IgD-negative memory B cell (primary cell): ENCODE results near the gene ANKS1A. TPM values are rescaled to one million over a fixed set of nuclear protein-coding genes. Genes with fewer than 3 reads are reported as not detected.
"Not testable (repeated sequence)": the region's sequence is repeated elsewhere in the genome, so short reads cannot be mapped to it uniquely, and the experiment has no call there.

ENCODE experiments used
- H3K27ac Mint-ChIP-seq, 3 donors: one replicate each; pipeline ENCODE4 v1.8.0; 2020 to 2022; ENCODE audit warnings: mild to moderate bottlenecking in 3 of 3, mixed read lengths in 3 of 3, moderate library complexity in 1 of 3
- H3K27me3 Mint-ChIP-seq: one replicate; pipeline ENCODE4 v1.8.0; 2021; ENCODE audit warnings: mixed read lengths
- H3K36me3 Mint-ChIP-seq: one replicate; pipeline ENCODE4 v1.8.0; 2020; ENCODE audit warnings: mild to moderate bottlenecking, mixed read lengths
- H3K4me1 Mint-ChIP-seq, 3 donors: one replicate each; pipeline ENCODE4 v1.8.0; 2020 to 2022; ENCODE audit warnings: mixed read lengths in 3 of 3, mild to moderate bottlenecking in 1 of 3
- H3K4me3 Mint-ChIP-seq, 4 donors: one replicate each; pipeline ENCODE4 v1.8.0; 2020 to 2022; ENCODE audit warnings: mild to moderate bottlenecking in 4 of 4, mixed read lengths in 4 of 4, moderate library complexity in 3 of 4
- H3K9me3 Mint-ChIP-seq, 3 donors: one replicate each; pipeline ENCODE4 v1.8.0; 2020 to 2021; ENCODE audit warnings: mixed read lengths in 3 of 3, mild to moderate bottlenecking in 1 of 3
- polyA plus RNA-seq: library from polyadenylated mRNA; unstranded; fragments of 300-500 nt; fragmentation: Illumina TruSeq; gene quantifications from one replicate; pipeline ENCODE4 v1.2.3, GENCODE V29; 2021

Gene ANKS1A
- polyA plus RNA-seq, 1 donor from 2014 or later, result 3.3 TPM

DNA sequence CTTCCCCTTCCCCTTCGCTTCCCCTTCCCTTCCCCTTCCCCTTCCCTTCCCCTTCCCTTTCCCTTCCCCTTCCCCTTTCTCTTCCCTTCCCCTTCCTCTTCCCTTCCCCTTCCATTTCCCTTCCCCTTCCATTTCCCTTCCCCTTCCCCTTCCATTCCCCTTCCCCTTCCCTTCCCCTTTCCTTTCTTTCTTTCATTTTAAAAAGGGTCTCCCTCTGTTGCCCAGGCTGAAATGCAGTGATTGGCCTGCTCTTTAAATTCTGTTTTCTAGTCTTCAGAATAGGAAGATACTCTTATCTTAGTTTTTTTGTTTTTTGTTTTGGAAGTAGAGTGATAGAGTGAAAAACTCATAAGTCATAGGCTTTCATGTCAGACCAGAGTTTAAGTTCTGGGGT, 85.2 kb downstream of the ANKS1A start:
- Mint-ChIP-seq H3K36me3 (peaks cover 17% of the 10 kb centered on the region), H3K4me3 (no peak overlapping the region), H3K9me3 (no peaks in the 10 kb centered on the region), H3K27ac (no peak overlapping the region), H3K4me1 (no peaks in the 10 kb centered on the region), H3K27me3 (no peaks in the 10 kb centered on the region)

DNA sequence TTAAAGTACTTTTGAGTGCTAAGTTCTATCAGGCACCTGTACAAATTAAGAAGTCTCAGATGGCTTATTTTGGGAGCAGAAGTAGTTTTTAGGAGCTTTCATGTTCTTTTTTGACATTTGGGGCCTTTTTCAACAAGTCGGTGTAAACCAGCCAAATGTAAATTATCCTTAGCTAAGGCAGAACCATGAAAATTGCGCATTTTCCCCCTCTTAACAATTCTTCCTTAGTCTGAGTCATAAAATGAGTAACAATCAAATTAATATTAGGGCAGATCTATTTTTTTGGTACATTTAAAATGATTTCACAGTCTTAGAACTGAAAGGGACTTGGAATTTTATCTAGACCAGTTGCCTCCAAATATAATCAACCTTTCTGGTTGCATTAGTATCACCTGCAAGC, 87.2 kb downstream of the ANKS1A start:
- H3K9me3 Mint-ChIP-seq, result no peaks in the 10 kb centered on the region
- H3K4me1 Mint-ChIP-seq, result no peaks in the 10 kb centered on the region
- H3K27me3 Mint-ChIP-seq, result no peaks in the 10 kb centered on the region
- H3K4me3 Mint-ChIP-seq, result no peak overlapping the region
- H3K36me3 Mint-ChIP-seq, result peaks cover 7% of the 10 kb centered on the region
- no peak overlapping the region for H3K27ac Mint-ChIP-seq

DNA sequence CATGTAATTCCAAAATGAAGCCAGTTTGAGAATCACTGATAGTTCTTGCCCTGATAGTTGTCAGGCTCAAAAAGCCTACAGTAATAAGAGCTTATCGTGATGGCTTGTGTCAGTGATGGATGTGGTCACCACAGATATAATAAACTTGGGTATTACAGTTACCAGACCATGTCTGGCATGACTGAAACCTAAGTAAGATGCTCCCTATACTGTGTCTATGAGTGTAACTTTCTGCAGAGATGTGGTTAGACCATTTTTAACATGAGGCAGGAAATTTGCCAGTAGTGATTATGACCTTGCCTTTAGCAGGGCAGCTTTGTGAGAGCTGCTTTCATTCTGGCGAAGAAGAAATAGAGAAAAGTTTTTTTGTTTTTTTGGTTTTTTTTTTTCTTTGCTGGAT, 90.2 kb downstream of the ANKS1A start:
- Mint-ChIP-seq H3K9me3 (no peaks in the 10 kb centered on the region), H3K27me3 (no peaks in the 10 kb centered on the region), H3K36me3 (peaks cover 3% of the 10 kb centered on the region), H3K4me3 (no peak overlapping the region), H3K4me1 (no peaks in the 10 kb centered on the region), H3K27ac (no peak overlapping the region)

DNA sequence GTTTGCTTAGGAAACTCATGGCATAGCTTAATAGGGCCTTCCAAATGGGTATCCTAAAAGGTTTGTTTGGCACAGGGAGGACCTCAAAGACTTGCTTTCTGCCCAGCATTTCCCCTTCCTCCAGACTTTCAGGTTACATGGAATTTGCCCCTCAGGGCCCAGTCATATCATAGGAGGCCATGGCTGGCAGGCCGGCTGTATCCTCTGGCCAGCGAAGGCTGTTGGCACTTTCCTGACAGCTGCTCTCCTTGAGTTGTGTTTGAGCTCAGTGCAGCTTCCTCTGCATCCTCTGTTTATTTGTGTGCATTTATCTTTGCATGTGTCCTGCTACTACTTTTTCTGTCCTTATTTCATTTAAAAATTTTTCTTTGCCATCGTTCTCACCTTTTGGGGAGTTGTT, 90.9 kb downstream of the ANKS1A start:
- H3K27me3 Mint-ChIP-seq, result no peaks in the 10 kb centered on the region
- H3K4me3 Mint-ChIP-seq, result no peak overlapping the region
- no peaks in the 10 kb centered on the region for H3K4me1 Mint-ChIP-seq
- peaks cover 3% of the 10 kb centered on the region for H3K36me3 Mint-ChIP-seq
- no peaks in the 10 kb centered on the region for H3K9me3 Mint-ChIP-seq
- H3K27ac Mint-ChIP-seq, result peak overlapping the region in 1 of 3 donors; percentile 6

DNA sequence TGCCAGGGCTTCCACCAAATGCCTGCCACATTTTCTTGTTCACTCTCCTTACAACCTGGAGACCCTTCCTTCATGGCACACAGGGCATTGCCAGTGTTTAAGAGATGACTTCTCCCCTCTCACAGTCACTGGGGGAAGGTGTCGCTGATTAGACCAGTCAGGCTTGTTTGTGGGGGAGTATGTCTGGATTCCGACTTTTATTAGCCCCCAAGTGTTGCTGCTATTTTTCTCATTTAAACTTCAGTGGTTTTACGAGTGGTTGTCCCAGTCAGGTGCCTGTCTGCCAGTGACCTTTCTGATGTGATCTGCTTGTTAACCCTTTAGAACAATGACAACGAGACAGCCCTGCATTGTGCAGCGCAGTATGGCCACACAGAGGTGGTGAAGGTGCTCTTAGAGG, 92.3 kb downstream of the ANKS1A start:
- H3K27ac Mint-ChIP-seq, result no peak overlapping the region
- no peaks in the 10 kb centered on the region for H3K27me3 Mint-ChIP-seq
- no peak overlapping the region for H3K4me3 Mint-ChIP-seq
- no peaks in the 10 kb centered on the region for H3K4me1 Mint-ChIP-seq
- peaks cover 3% of the 10 kb centered on the region for H3K36me3 Mint-ChIP-seq
- no peaks in the 10 kb centered on the region for H3K9me3 Mint-ChIP-seq

DNA sequence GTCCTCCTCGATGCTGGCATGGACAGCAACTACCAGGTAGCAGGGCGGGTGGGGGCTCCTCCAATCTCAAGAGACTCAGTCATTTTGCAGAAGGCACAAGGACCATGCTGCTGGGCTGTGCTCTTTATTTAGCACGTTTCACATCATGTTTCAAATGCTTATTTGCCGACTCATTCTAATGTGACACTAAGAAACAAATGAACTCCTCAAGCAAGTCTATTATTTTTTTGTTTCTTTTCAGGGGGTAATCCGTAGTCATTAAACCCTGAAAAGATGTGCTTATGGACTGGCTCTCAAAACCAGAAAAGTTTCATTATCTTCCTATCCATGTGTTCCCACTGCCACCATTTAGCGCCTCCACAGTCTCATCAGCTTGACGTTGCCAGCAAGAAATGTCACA, 92.9 kb downstream of the ANKS1A start:
- Mint-ChIP-seq H3K27me3 (no peaks in the 10 kb centered on the region), H3K36me3 (peaks cover 3% of the 10 kb centered on the region), H3K4me1 (no peaks in the 10 kb centered on the region), H3K27ac (no peak overlapping the region), H3K9me3 (no peaks in the 10 kb centered on the region), H3K4me3 (no peak overlapping the region)

DNA sequence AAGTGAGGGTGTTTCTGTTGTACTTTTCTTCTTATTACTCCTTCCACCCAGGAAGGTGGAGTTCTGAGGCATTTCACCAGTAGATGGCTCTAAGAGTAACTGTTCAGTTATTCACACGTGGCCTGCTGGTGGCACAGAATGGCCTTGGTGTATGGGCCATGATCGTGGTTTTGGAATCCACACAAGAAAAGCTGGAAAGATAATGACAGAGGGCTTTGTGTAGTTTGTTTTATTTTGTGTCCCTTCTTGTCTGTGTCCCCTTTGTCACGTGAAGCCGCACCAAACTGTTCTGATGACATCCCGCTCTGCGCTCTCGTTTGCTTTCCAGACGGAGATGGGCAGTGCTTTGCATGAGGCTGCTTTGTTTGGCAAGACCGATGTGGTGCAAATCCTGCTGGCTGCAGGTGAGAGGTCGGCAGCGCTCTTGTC, 93.4 kb downstream of the ANKS1A start:
- Mint-ChIP-seq H3K4me1 (no peaks in the 10 kb centered on the region), H3K36me3 (peaks cover 3% of the 10 kb centered on the region), H3K9me3 (no peaks in the 10 kb centered on the region), H3K27ac (no peak overlapping the region), H3K27me3 (no peaks in the 10 kb centered on the region), H3K4me3 (no peak overlapping the region)

DNA sequence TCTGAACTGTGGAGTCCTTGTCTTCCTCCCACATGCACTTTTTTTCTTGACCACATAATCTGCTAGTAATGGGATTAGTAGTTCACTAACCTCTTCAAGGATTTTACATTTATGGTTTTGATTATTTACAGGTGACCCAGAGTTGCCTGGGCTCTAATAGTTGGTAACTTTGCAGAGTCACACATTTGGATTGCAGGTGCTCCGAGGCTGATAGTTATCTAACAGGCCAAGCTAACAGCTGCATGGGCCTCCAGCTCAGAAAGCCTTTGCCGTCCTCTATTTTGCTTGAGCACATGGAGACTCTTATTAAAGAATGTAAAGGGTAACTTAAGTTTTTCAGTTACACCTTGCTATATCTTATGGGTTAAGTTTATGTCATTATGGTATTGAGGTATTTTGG, 95.4 kb downstream of the ANKS1A start:
- no peak overlapping the region for H3K4me3 Mint-ChIP-seq
- no peak overlapping the region for H3K27ac Mint-ChIP-seq
- no peaks in the 10 kb centered on the region for H3K4me1 Mint-ChIP-seq
- H3K9me3 Mint-ChIP-seq, result no peaks in the 10 kb centered on the region
- peaks cover 2% of the 10 kb centered on the region for H3K36me3 Mint-ChIP-seq
- H3K27me3 Mint-ChIP-seq, result no peaks in the 10 kb centered on the region

DNA sequence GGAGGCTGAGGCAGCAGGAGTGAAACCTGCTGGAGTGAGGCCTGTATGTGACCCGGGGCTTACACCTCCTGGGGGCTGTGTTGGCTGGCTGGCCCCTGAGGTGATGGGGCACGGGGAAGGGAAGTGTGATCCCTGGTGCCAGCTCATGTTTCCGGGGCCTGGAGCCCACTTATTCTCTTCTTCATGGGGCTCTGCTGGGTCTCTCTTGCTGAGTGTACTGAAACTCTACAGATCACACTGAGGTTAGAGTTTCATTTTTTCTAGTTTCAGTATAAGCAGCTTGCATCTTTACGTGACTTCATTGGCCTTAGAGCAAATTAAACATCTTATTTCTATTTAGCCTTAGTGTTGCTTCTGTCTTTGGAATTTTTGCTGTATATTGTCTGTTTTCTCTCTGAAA, 96.2 kb downstream of the ANKS1A start:
- no peaks in the 10 kb centered on the region for H3K27me3 Mint-ChIP-seq
- no peak overlapping the region for H3K27ac Mint-ChIP-seq
- H3K4me3 Mint-ChIP-seq, result no peak overlapping the region
- peaks cover 2% of the 10 kb centered on the region for H3K36me3 Mint-ChIP-seq
- H3K9me3 Mint-ChIP-seq, result no peaks in the 10 kb centered on the region
- no peaks in the 10 kb centered on the region for H3K4me1 Mint-ChIP-seq

DNA sequence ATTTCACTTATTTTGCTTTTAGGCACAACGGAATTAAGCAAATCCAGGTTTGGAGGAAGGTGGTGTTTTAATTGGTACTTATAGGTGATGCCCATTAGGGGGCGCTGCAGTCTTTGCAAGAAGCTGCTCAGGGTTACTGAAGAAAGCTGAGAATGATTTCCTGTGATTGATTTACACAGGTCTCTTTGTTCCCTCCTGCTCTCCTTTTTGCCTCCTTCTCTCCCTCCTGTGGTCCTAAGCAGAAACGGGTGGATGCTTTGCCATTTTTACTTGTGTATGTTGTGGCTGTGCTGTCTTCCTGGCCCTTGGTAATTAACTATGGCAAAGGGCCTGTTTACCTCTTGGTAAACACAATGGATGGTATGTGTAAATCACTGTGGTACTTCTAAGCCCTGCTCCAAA, 97.8 kb downstream of the ANKS1A start:
- Mint-ChIP-seq H3K4me1 (no peaks in the 10 kb centered on the region), H3K36me3 (peaks cover 2% of the 10 kb centered on the region), H3K27ac (peak overlapping the region in 1 of 3 donors; percentile 9)

DNA sequence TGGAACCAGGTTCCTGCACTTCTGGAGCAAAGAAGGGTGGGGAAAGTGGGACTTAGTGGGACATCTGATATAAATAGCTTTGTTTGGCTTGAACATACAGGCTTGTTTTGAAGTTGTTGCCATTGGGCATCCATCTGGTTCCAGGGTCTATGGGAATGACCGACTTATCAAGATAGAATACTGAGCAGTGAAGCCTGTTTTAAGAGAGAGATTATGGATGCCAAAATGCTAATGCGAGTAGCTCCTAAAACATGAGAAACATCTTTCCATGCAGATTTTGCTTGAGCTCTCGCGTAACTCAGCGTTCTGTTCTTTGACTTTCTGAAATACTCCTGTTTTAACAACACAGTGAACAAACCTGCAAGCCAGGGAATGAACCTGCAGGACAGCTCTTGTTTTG, 98.5 kb downstream of the ANKS1A start:
- no peaks in the 10 kb centered on the region for H3K4me1 Mint-ChIP-seq
- H3K4me3 Mint-ChIP-seq, result no peak overlapping the region
- no peaks in the 10 kb centered on the region for H3K27me3 Mint-ChIP-seq
- H3K27ac Mint-ChIP-seq, result peak overlapping the region in 1 of 3 donors; percentile 31
- H3K36me3 Mint-ChIP-seq, result peaks cover 3% of the 10 kb centered on the region
- H3K9me3 Mint-ChIP-seq, result no peaks in the 10 kb centered on the region

More for the DNA sequence above, 97.8 kb downstream of the ANKS1A start:
- Mint-ChIP-seq H3K9me3 (no peaks in the 10 kb centered on the region), H3K27me3 (no peaks in the 10 kb centered on the region), H3K4me3 (no peak overlapping the region)

DNA sequence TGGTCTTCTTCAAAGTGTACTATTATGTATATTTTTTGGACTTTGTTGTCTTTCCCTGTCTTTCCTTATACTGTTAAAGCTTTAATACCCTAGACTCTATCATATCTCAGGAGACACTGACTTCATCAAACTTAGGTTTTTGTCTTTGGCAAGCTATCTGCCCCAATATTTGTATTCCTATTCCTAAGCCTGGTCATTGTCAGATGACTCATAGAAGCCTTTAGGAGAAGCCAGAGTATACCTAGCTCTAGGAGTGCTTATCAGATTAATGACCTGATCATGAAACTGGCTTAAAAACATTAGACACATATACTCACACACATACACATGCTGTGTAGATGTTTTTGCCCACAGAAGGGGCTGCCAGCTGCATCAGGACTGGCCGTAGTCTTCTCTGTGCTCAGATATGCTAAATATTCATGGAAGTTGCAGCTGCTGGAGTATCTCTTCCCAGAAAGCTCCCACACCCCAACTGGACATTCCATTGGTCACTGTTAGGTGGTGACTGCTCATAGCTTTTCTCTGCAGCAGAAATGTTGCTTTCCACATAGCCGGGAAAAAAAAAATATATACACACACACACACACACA, 102.0 kb downstream of the ANKS1A start:
- H3K36me3 Mint-ChIP-seq, result peaks cover 16% of the 10 kb centered on the region
- no peak overlapping the region for H3K27ac Mint-ChIP-seq
- H3K9me3 Mint-ChIP-seq, result no peaks in the 10 kb centered on the region
- no peaks in the 10 kb centered on the region for H3K27me3 Mint-ChIP-seq
- H3K4me1 Mint-ChIP-seq, result no peaks in the 10 kb centered on the region
- no peak overlapping the region for H3K4me3 Mint-ChIP-seq

DNA sequence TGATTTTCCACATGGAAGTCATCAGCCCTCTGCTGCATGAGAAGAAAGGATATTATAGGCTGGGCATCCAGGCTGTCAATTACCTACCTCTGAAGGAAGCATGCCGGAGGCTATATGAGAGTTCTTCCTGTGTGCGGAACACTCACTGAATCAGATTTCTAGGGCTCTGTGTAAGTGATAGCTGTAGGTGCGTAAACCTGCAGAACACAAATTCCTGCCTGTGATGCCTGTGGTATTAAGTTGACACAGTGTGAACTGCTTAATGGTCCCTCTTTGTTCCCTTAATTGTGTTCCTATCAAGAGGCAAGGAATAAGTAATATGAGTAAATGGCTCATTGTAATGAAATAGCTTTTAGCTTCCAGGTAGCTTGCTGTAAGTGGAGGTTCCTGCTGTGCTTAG, 103.3 kb downstream of the ANKS1A start:
- H3K27ac Mint-ChIP-seq, result no peak overlapping the region
- H3K4me3 Mint-ChIP-seq, result no peak overlapping the region
- peaks cover 16% of the 10 kb centered on the region for H3K36me3 Mint-ChIP-seq
- no peaks in the 10 kb centered on the region for H3K4me1 Mint-ChIP-seq
- no peaks in the 10 kb centered on the region for H3K9me3 Mint-ChIP-seq
- no peaks in the 10 kb centered on the region for H3K27me3 Mint-ChIP-seq

DNA sequence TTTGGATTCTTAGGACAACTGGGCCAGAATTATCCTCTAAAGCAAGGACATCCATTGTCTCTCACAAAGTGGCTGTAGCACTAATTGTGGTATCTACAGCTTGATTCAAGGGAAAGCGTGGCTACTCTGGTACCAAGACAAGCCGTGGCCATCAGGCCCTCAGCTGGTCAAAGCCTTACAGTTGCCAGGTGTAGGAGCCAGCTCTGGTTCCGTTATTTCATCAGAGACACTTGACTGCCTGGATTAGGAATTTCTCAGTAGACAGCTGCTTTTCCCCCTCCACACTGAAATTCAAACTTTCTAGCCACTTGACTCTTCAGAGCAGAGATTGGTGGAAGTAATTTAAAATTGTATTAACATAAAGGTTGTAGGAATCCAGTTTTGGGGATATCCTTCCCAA, 104.2 kb downstream of the ANKS1A start:
- Mint-ChIP-seq H3K9me3 (no peaks in the 10 kb centered on the region), H3K36me3 (peaks cover 14% of the 10 kb centered on the region), H3K4me3 (no peak overlapping the region), H3K27ac (no peak overlapping the region), H3K27me3 (no peaks in the 10 kb centered on the region), H3K4me1 (no peaks in the 10 kb centered on the region)

DNA sequence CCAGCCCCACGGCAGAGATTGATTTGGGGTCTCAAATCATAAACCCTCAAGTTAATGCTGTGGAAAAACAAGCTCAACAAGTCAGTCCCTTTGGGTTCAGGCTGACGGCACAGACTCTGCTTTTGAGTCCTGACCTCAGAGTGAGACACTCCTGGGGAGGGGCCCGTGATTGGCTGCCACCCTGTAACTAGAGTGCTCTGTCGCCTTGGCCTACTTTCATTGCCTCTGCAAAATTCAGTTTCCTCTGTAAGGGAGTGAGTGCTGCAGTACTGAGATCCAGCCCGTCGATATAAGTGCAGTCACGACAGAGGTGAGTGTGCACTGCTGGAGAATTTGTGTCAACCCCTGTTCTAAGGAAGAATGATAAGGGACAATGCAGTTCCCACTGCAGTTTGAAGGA, 105.6 kb downstream of the ANKS1A start:
- peaks cover 14% of the 10 kb centered on the region for H3K36me3 Mint-ChIP-seq
- H3K27ac Mint-ChIP-seq, result no peak overlapping the region
- H3K9me3 Mint-ChIP-seq, result no peaks in the 10 kb centered on the region
- H3K4me3 Mint-ChIP-seq, result no peak overlapping the region
- peaks cover 0 to 1% (median 0%) of the 10 kb centered on the region in 3 donors for H3K4me1 Mint-ChIP-seq
- H3K27me3 Mint-ChIP-seq, result no peaks in the 10 kb centered on the region

DNA sequence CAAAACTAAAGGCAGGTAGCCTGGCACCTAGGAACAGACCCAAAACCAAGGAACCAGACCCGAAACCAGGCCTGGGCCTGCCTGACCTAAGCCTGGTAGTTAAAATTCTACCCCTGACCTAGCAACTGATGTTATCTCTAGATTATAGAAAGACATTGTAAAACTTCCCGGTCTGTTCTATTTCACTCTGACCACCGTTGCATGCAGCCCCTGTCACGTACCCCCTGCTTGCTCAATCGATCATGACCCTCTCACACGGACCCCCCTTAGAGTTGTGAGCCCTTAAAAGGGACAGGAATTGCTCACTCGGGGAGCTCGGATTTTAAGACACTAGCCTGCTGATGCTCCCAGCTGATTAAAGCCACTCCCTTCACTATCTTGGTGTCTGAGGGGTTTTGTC, 109.4 kb downstream of the ANKS1A start:
- H3K4me1 Mint-ChIP-seq, H3K27ac Mint-ChIP-seq, H3K9me3 Mint-ChIP-seq, H3K27me3 Mint-ChIP-seq, H3K4me3 Mint-ChIP-seq: not testable (repeated sequence)
- H3K36me3 Mint-ChIP-seq, result peaks cover 20% of the 10 kb centered on the region

DNA sequence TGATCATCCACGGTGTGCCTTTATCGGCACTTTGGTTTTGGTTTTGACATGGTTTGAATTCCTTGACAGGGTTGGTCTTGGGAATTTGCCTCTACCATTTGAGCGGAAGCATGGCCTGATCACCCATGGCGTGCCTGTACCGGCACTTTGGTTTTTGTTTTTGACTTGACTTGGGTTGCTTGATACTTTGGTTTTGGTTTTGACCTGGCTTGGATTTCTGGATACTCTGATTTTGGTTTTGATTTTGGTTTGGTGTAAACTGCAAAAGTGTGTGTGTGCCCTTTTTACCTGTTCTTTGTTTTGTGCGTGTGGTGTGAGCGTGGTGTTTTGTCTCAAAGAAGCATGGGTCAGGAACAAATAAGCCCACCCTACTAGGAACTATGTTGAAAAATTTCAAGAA, 110.1 kb downstream of the ANKS1A start:
- not testable (repeated sequence) for H3K27ac Mint-ChIP-seq, H3K4me3 Mint-ChIP-seq, H3K9me3 Mint-ChIP-seq, H3K27me3 Mint-ChIP-seq, H3K4me1 Mint-ChIP-seq
- peaks cover 14% of the 10 kb centered on the region for H3K36me3 Mint-ChIP-seq
